Hepatocyte (in vitro differentiated cells): ENCODE measurements around the gene LGR5. TPM values are rescaled to one million over a fixed set of nuclear protein-coding genes. Genes with fewer than 3 reads are reported as not detected.
A peak's percentile ranks its signal among the peaks of the same experiment; 100 is the strongest.

Experiments used
- DNase-seq: peaks from one replicate; pipeline ENCODE4 v3.0.0-alpha.2; 2016; ENCODE audit warnings: low spot score
- H2AFZ ChIP-seq: fragments of 200-600 bp; sonication (generic); 2 replicates; pipeline ENCODE4 v1.6.0; 2016; ENCODE audit warnings: antibody characterized with exemption, mild to moderate bottlenecking
- H3K27ac ChIP-seq: fragments of 200-600 bp; sonication (generic); 2 replicates; pipeline ENCODE4 v1.5.1; 2016; ENCODE audit warnings: mild to moderate bottlenecking
- H3K27me3 ChIP-seq: fragments of 200-600 bp; sonication (generic); 2 replicates; pipeline ENCODE4 v1.6.1; 2016
- H3K36me3 ChIP-seq: fragments of 200-600 bp; sonication (generic); replicated peaks from 2 replicates; pipeline ENCODE4 v1.5.1; 2016; ENCODE audit warnings: low read depth; ENCODE audit not compliant: insufficient read depth
- H3K4me1 ChIP-seq: fragments of 200-600 bp; sonication (generic); 2 replicates; pipeline ENCODE4 v1.5.1; 2016; ENCODE audit warnings: mild to moderate bottlenecking, moderate library complexity; ENCODE audit not compliant: insufficient read depth
- H3K4me2 ChIP-seq: fragments of 200-600 bp; sonication (generic); 2 replicates; pipeline ENCODE4 v1.6.0; 2016
- H3K4me3 ChIP-seq: fragments of 200-600 bp; sonication (generic); 2 replicates; pipeline ENCODE4 v1.5.1; 2016; ENCODE audit warnings: mild to moderate bottlenecking
- H3K79me2 ChIP-seq: fragments of 200-600 bp; sonication (generic); 2 replicates; pipeline ENCODE4 v1.6.0; 2017; ENCODE audit warnings: mild to moderate bottlenecking
- H3K9me2 ChIP-seq: fragments of 200-600 bp; sonication (generic); replicated peaks from 2 replicates; pipeline ENCODE4 v1.6.0; 2017; ENCODE audit warnings: mild to moderate bottlenecking; ENCODE audit not compliant: insufficient read depth
- H3K9me3 ChIP-seq: fragments of 200-600 bp; sonication (generic); 2 replicates; pipeline ENCODE4 v1.5.1; 2016; ENCODE audit warnings: low read depth, mild to moderate bottlenecking
- H4K20me1 ChIP-seq: fragments of 200-600 bp; sonication (generic); 2 replicates; pipeline ENCODE4 v1.6.0; 2016; ENCODE audit warnings: mild to moderate bottlenecking; ENCODE audit not compliant: insufficient read depth, poor library complexity, severe bottlenecking
- CTCF ChIP-seq: fragments of 200-600 bp; sonication (generic); IDR thresholded peaks from 2 replicates; pipeline ENCODE4 v1.5.1; 2016; ENCODE audit warnings: antibody characterized with exemption, mild to moderate bottlenecking; ENCODE audit not compliant: poor library complexity
- EZH2 ChIP-seq: fragments of 200-600 bp; sonication (generic); IDR thresholded peaks from 2 replicates; pipeline ENCODE4 v1.6.1; 2016; ENCODE audit warnings: antibody characterized with exemption, mild to moderate bottlenecking, borderline replicate concordance
- EZH2phosphoT487 ChIP-seq: fragments of 200-600 bp; sonication (generic); IDR thresholded peaks from one replicate; pipeline ENCODE4 v1.6.1; 2018; ENCODE audit warnings: antibody characterized with exemption, mild to moderate bottlenecking, low read depth, moderate library complexity; ENCODE audit not compliant: unreplicated experiment, severe bottlenecking
- WGBS: methylation state at CpG from one replicate; pipeline ENCODE4 v1.1.6; 2016; ENCODE audit warnings: low lambda C conversion rate; ENCODE audit errors: missing lambda C conversion rate; 5-methylcytosine and 5-hydroxymethylcytosine counted together
- polyA plus RNA-seq: library from polyadenylated mRNA; unstranded; fragments of >200 nt; fragmentation: Nextera tagmentation; extraction: Ambion mirVana; gene quantifications from 2 replicates; pipeline ENCODE4 v1.2.1, GENCODE V29; 2016
- total RNA-seq: library from RNA; depleted of rRNA; stranded (reverse); fragments of >200 nt; gene quantifications from 2 replicates; pipeline ENCODE4 v1.2.3, GENCODE V29; 2014

LGR5 gene
- total RNA-seq (5.7 and 7.2 TPM in 2 replicates), polyA plus RNA-seq (4.4 and 6.6 TPM in 2 replicates)

- Histone ChIP-seq H2AFZ (peak within 1 kb of the TSS; percentile 69), H3K27ac (no peak within 1 kb of the TSS), H3K4me1 (peaks cover 14% of the 10 kb centered on the region), H4K20me1 (no peaks in the 10 kb centered on the region), H3K4me3 (peak within 1 kb of the TSS; percentile 56), H3K79me2 (no peaks in the 10 kb centered on the region), H3K9me2 (no peaks in the 10 kb centered on the region), H3K4me2 (peak within 1 kb of the TSS; percentile 99), H3K36me3 (no peaks in the 10 kb centered on the region), H3K9me3 (peaks cover 3% of the 10 kb centered on the region), H3K27me3 (peaks cover 46% of the 10 kb centered on the region)
- no peak for TF ChIP-seq EZH2phosphoT487
- no peak for TF ChIP-seq CTCF
- TF ChIP-seq EZH2, result no peak
- 2% methylated on average over 56 of the region's 65 CpGs for WGBS
- peak; percentile 76 for DNase-seq
Measured at GRCh38 chr12:71439613-71440344, at the start of gene LGR5. Gene LGR5, plus strand, starts transcription at chr12:71439798. Its CDS starts 283 bp downstream, at chr12:71440081.

- peak; percentile 80 for DNase-seq
- Histone ChIP-seq H3K79me2 (no peaks in the 10 kb centered on the region), H3K27ac (no peak overlapping the region), H3K27me3 (no peaks in the 10 kb centered on the region), H3K9me2 (no peaks in the 10 kb centered on the region), H3K4me2 (no peak overlapping the region), H4K20me1 (no peaks in the 10 kb centered on the region), H3K9me3 (no peaks in the 10 kb centered on the region), H3K4me3 (no peak overlapping the region), H3K36me3 (no peaks in the 10 kb centered on the region), H3K4me1 (no peaks in the 10 kb centered on the region), H2AFZ (no peak overlapping the region)
- WGBS, result 42% methylated on average over 10 of the region's 10 CpGs
- TF ChIP-seq CTCF (peak; percentile 68), EZH2 (no peak)
Measured at GRCh38 chr12:71392521-71393145, 47.0 kb upstream of the LGR5 start.

GRCh38 chr12:71393625-71394024 is 46.0 kb upstream of the LGR5 start:
- H3K36me3 ChIP-seq, result no peaks in the 10 kb centered on the region
- no peaks in the 10 kb centered on the region for H3K4me1 ChIP-seq
- no peak overlapping the region for H2AFZ ChIP-seq
- H3K27ac ChIP-seq, result no peak overlapping the region
- no peak overlapping the region for H3K4me3 ChIP-seq
- TF ChIP-seq EZH2 (no peak), EZH2phosphoT487 (no peak), CTCF (no peak)
- H3K9me2 ChIP-seq, result no peaks in the 10 kb centered on the region
- H3K9me3 ChIP-seq, result no peaks in the 10 kb centered on the region
- no peaks in the 10 kb centered on the region for H3K27me3 ChIP-seq
- no peak overlapping the region for H3K4me2 ChIP-seq
- 75% methylated on average over 4 of the region's 4 CpGs for WGBS
- H3K79me2 ChIP-seq, result no peaks in the 10 kb centered on the region
- DNase-seq, result no peak
- H4K20me1 ChIP-seq, result no peaks in the 10 kb centered on the region
